CD14-positive monocyte (primary cell): ENCODE data around the gene FAM170B. TPM values are rescaled to one million over a fixed set of nuclear protein-coding genes. Genes with fewer than 3 reads are reported as not detected.

Experiments
- DNase-seq, 3 donors: peaks; one replicate each; pipeline ENCODE4 v3.0.0-alpha.2; 2011 to 2022
- H2AFZ ChIP-seq: 2 replicates; pipeline ENCODE4 v1.6.0; 2012; ENCODE audit warnings: mild to moderate bottlenecking, low read depth, low read length, inconsistent platforms; ENCODE audit not compliant: insufficient read depth, poor library complexity, severe bottlenecking
- H3K27ac ChIP-seq, 2 donors: 1 replicate in 1 of 2; 2 replicates in 1 of 2; pipeline ENCODE4 v1.5.1; 2012 to 2013; ENCODE audit warnings: low read length in 2 of 2, control low read depth in 1 of 2, inconsistent platforms in 1 of 2, low read depth in 1 of 2, mild to moderate bottlenecking in 1 of 2
- H3K27me3 ChIP-seq, 2 donors: one replicate each; pipeline versions ENCODE4 v1.6.0 to v1.6.1; 2011 to 2013; ENCODE audit warnings: low read length in 2 of 2; ENCODE audit not compliant: control insufficient read depth in 2 of 2, insufficient read depth in 2 of 2
- H3K36me3 ChIP-seq, 2 donors: replicated peaks in 1 of 2; 1 replicate in 1 of 2; 2 replicates in 1 of 2; pipeline versions ENCODE4 v1.5.1 to v1.6.1; 2012 to 2013; ENCODE audit warnings: low read length in 2 of 2, control low read depth in 1 of 2, inconsistent platforms in 1 of 2, mild to moderate bottlenecking in 1 of 2; ENCODE audit not compliant: insufficient read depth in 2 of 2, control insufficient read depth in 1 of 2
- H3K4me1 ChIP-seq, 2 donors: 1 replicate in 1 of 2; 2 replicates in 1 of 2; pipeline versions ENCODE4 v1.5.1 to v1.6.1; 2012 to 2013; ENCODE audit warnings: low read length in 2 of 2, control low read depth in 1 of 2, inconsistent platforms in 1 of 2, mild to moderate bottlenecking in 1 of 2, moderate library complexity in 1 of 2; ENCODE audit not compliant: insufficient read depth in 2 of 2, control insufficient read depth in 1 of 2
- H3K4me2 ChIP-seq: replicated peaks from 2 replicates; pipeline ENCODE3; 2012; ENCODE audit warnings: low read length, moderate library complexity, mild to moderate bottlenecking; ENCODE audit not compliant: poor library complexity, severe bottlenecking; ENCODE audit errors: extremely low read depth
- H3K4me3 ChIP-seq, 3 experiments: fragments of 200-600 bp in 1 of 3; sonication (generic) in 1 of 3; replicated peaks in 1 of 3; 1 replicate in 2 of 3; 2 replicates in 1 of 3; pipeline ENCODE4 v1.5.1; 2011 to 2013; ENCODE audit warnings: low read length in 3 of 3, mild to moderate bottlenecking in 3 of 3, control low read depth in 2 of 3, low read depth in 2 of 3, inconsistent platforms in 1 of 3, moderate library complexity in 1 of 3
- H3K79me2 ChIP-seq: 2 replicates; pipeline ENCODE4 v1.6.0; 2012; ENCODE audit warnings: mild to moderate bottlenecking, control low read depth, inconsistent platforms, low read length, moderate library complexity; ENCODE audit not compliant: insufficient read depth
- H3K9ac ChIP-seq: 2 replicates; pipeline ENCODE4 v1.6.0; 2017; ENCODE audit warnings: low read length, mild to moderate bottlenecking; ENCODE audit not compliant: insufficient read depth, poor library complexity, severe bottlenecking
- H3K9me3 ChIP-seq, 2 donors: replicated peaks in 1 of 2; 1 replicate in 1 of 2; 2 replicates in 1 of 2; pipeline versions ENCODE4 v1.5.1 to v1.6.1; 2012 to 2013; ENCODE audit warnings: low read length in 2 of 2, control low read depth in 1 of 2; ENCODE audit not compliant: control insufficient read depth in 1 of 2, insufficient read depth in 1 of 2
- H4K20me1 ChIP-seq: 2 replicates; pipeline ENCODE4 v1.6.0; 2012; ENCODE audit warnings: mild to moderate bottlenecking, low read length, control low read depth, moderate library complexity; ENCODE audit not compliant: insufficient read depth
- H3K27ac Mint-ChIP-seq, 7 donors: one replicate each; pipeline ENCODE4 v1.8.0; 2020; ENCODE audit warnings: mild to moderate bottlenecking in 7 of 7, mixed read lengths in 7 of 7, moderate library complexity in 6 of 7, inconsistent platforms in 2 of 7
- H3K27me3 Mint-ChIP-seq, 3 donors: one replicate each; pipeline ENCODE4 v1.8.0; 2021 to 2022; ENCODE audit warnings: low read depth in 3 of 3, mild to moderate bottlenecking in 3 of 3, mixed read lengths in 3 of 3, moderate library complexity in 3 of 3, inconsistent platforms in 1 of 3
- H3K36me3 Mint-ChIP-seq, 2 donors: one replicate each; pipeline ENCODE4 v1.8.0; 2020; ENCODE audit warnings: mixed read lengths in 2 of 2, inconsistent platforms in 1 of 2, mild to moderate bottlenecking in 1 of 2
- H3K4me1 Mint-ChIP-seq: one replicate; pipeline ENCODE4 v1.8.0; 2020; ENCODE audit warnings: mild to moderate bottlenecking, mixed read lengths
- H3K4me3 Mint-ChIP-seq, 2 donors: one replicate each; pipeline ENCODE4 v1.8.0; 2020; ENCODE audit warnings: mild to moderate bottlenecking in 2 of 2, mixed read lengths in 2 of 2, moderate library complexity in 1 of 2
- H3K9me3 Mint-ChIP-seq, 7 donors: one replicate each; pipeline ENCODE4 v1.8.0; 2020 to 2022; ENCODE audit warnings: mixed read lengths in 7 of 7, mild to moderate bottlenecking in 6 of 7, moderate library complexity in 6 of 7, inconsistent platforms in 2 of 7
- CTCF ChIP-seq: fragments of 200-600 bp; IDR thresholded peaks from one replicate; pipeline ENCODE4 v1.8.0; 2022; ENCODE audit warnings: antibody characterized with exemption, mild to moderate bottlenecking
- WGBS: methylation state at CpG from one replicate; pipeline ENCODE4 v1.1.5; 2013; ENCODE audit warnings: missing lambda C conversion rate; ENCODE audit not compliant: insufficient coverage; 5-methylcytosine and 5-hydroxymethylcytosine counted together
- intact Hi-C, 2 donors: fragments of 100-400 bp; cut with micrococcal nuclease; formaldehyde crosslinking; loops; one replicate each; pipeline versions ENCODE4 v1.15.0 to v1.15.1; 2023
- polyA plus RNA-seq, 3 donors: library from polyadenylated mRNA; depleted of rRNA in 1 of 3; unstranded in 2 of 3; stranded (reverse) in 1 of 3; fragments of 300-500 nt in 2 of 3; fragments of >200 nt in 1 of 3; fragmentation: Illumina TruSeq in 2 of 3; gene quantifications; 1 replicate in 2 of 3; 2 replicates in 1 of 3; pipeline ENCODE4 v1.2.3, GENCODE V29; 2012 to 2021

The FAM170B gene
- polyA plus RNA-seq, 3 donors = not detected

- no peak overlapping the region for H3K9ac ChIP-seq
- H3K4me2 ChIP-seq = no peak overlapping the region
- H3K27me3 Mint-ChIP-seq = peaks cover 25 to 33% (median 27%) of the 10 kb centered on the region in 3 donors
- no peaks in the 10 kb centered on the region for H4K20me1 ChIP-seq
- H3K4me1 Mint-ChIP-seq = peaks cover 19% of the 10 kb centered on the region
- no peaks in the 10 kb centered on the region for H3K36me3 ChIP-seq
- H3K27ac ChIP-seq = no peak overlapping the region
- no peak overlapping the region for H3K4me3 Mint-ChIP-seq
- no peak overlapping the region for H3K4me3 ChIP-seq
- no CpG with 5 or more reads among the region's 3 CpGs for WGBS
- no peaks in the 10 kb centered on the region for H3K36me3 Mint-ChIP-seq
- H2AFZ ChIP-seq = no peak overlapping the region
- no peaks in the 10 kb centered on the region for H3K9me3 ChIP-seq
- H3K9me3 Mint-ChIP-seq = no peaks in the 10 kb centered on the region
- TF ChIP-seq CTCF = no peak
- no peak for DNase-seq
- no peaks in the 10 kb centered on the region for H3K4me1 ChIP-seq
- H3K27ac Mint-ChIP-seq = no peak overlapping the region
- intact Hi-C loops = no loop called here
- H3K27me3 ChIP-seq = peaks cover 2 to 22% of the 10 kb centered on the region in 2 donors
- H3K79me2 ChIP-seq = no peaks in the 10 kb centered on the region
Observed at GRCh38 chr10:49112851-49113250, 21.0 kb downstream of the FAM170B start.

- Histone ChIP-seq H3K4me1 (no peaks in the 10 kb centered on the region), H3K4me2 (no peak overlapping the region), H2AFZ (no peak overlapping the region), H3K9ac (no peak overlapping the region), H3K9me3 (no peaks in the 10 kb centered on the region), H3K79me2 (no peaks in the 10 kb centered on the region), H3K4me3 (no peak overlapping the region), H4K20me1 (no peaks in the 10 kb centered on the region), H3K36me3 (no peaks in the 10 kb centered on the region), H3K27ac (no peak overlapping the region), H3K27me3 (peaks cover 2 to 22% of the 10 kb centered on the region in 2 donors)
- no peak for TF ChIP-seq CTCF
- no peaks in the 10 kb centered on the region for H3K36me3 Mint-ChIP-seq
- H3K4me3 Mint-ChIP-seq = no peak overlapping the region
- H3K27me3 Mint-ChIP-seq = peaks cover 25 to 33% (median 27%) of the 10 kb centered on the region in 3 donors
- peaks cover 11% of the 10 kb centered on the region for H3K4me1 Mint-ChIP-seq
- 100% methylated on average over 1 of the region's 3 CpGs for WGBS
- no peaks in the 10 kb centered on the region for H3K9me3 Mint-ChIP-seq
- no peak for DNase-seq
- intact Hi-C loops = no loop called here
- no peak overlapping the region for H3K27ac Mint-ChIP-seq
Observed at GRCh38 chr10:49112098-49112497, 21.7 kb downstream of the FAM170B start.
